GM23338 (cell line): ENCODE measurements around the gene OSBPL1A. TPM values are rescaled to one million over a fixed set of nuclear protein-coding genes. Genes with fewer than 3 reads are reported as not detected.

ENCODE experiments used
- ATAC-seq: fragments of 200-7000 bp; cut with Tn5 transposase; 3 replicates; pipeline ENCODE4 v1.9.1; 2020
- DNase-seq: peaks from one replicate; pipeline ENCODE4 v3.0.0-alpha.2; 2015; ENCODE audit warnings: low spot score
- H2AFZ ChIP-seq: fragments of 200-600 bp; sonication (generic); 2 replicates; pipeline ENCODE4 v1.8.0; 2016; ENCODE audit warnings: antibody characterized with exemption, mild to moderate bottlenecking, moderate library complexity
- H3F3A ChIP-seq: fragments of 200-600 bp; sonication (generic); replicated peaks from 2 replicates; pipeline ENCODE4 v1.8.0; 2017; ENCODE audit warnings: antibody characterized with exemption, mixed run types, low read depth
- H3K27ac ChIP-seq: fragments of 200-600 bp; sonication (generic); 2 replicates; pipeline ENCODE4 v1.6.1; 2016; ENCODE audit warnings: low read depth
- H3K27me3 ChIP-seq: fragments of 200-600 bp; sonication (generic); 2 replicates; pipeline ENCODE4 v1.8.0; 2016; ENCODE audit warnings: mild to moderate bottlenecking, mixed run types, moderate library complexity; ENCODE audit not compliant: insufficient read depth
- H3K36me3 ChIP-seq: fragments of 200-600 bp; sonication (generic); 2 replicates; pipeline ENCODE4 v1.8.0; 2016; ENCODE audit warnings: mild to moderate bottlenecking; ENCODE audit not compliant: insufficient read depth
- H3K4me1 ChIP-seq: fragments of 200-600 bp; sonication (generic); 2 replicates; pipeline ENCODE4 v1.8.0; 2016; ENCODE audit warnings: mild to moderate bottlenecking, moderate library complexity; ENCODE audit not compliant: insufficient read depth
- H3K4me2 ChIP-seq: fragments of 200-600 bp; sonication (generic); 2 replicates; pipeline ENCODE4 v1.7.1; 2017; ENCODE audit warnings: mixed run types
- H3K4me3 ChIP-seq: fragments of 200-600 bp; sonication (generic); 2 replicates; pipeline ENCODE4 v1.6.1; 2016; ENCODE audit warnings: mixed run types
- H3K79me2 ChIP-seq: fragments of 200-600 bp; sonication (generic); replicated peaks from 2 replicates; pipeline ENCODE4 v1.8.0; 2017; ENCODE audit warnings: mild to moderate bottlenecking; ENCODE audit not compliant: insufficient read depth
- H3K9me2 ChIP-seq: fragments of 200-600 bp; sonication (generic); 2 replicates; pipeline ENCODE4 v1.8.0; 2017; ENCODE audit not compliant: insufficient read depth
- H4K20me1 ChIP-seq: fragments of 200-600 bp; sonication (generic); replicated peaks from 2 replicates; pipeline ENCODE4 v1.8.0; 2017; ENCODE audit warnings: mild to moderate bottlenecking; ENCODE audit not compliant: insufficient read depth
- H3K27ac Mint-ChIP-seq: 2 replicates; pipeline ENCODE4 v1.8.0; 2020; ENCODE audit warnings: inconsistent platforms, mild to moderate bottlenecking, moderate library complexity, mixed read lengths
- H3K27me3 Mint-ChIP-seq: 3 replicates; pipeline ENCODE4 v1.8.0; 2022; ENCODE audit warnings: low read depth, mild to moderate bottlenecking, moderate library complexity, mixed read lengths, inconsistent platforms; ENCODE audit not compliant: insufficient read depth, poor library complexity
- H3K36me3 Mint-ChIP-seq: 3 replicates; pipeline ENCODE4 v1.8.0; 2021; ENCODE audit warnings: low read depth, mild to moderate bottlenecking, inconsistent platforms, moderate library complexity, mixed read lengths
- H3K4me1 Mint-ChIP-seq: 3 replicates; pipeline ENCODE4 v1.8.0; 2020; ENCODE audit warnings: mild to moderate bottlenecking, inconsistent platforms, mixed read lengths
- H3K4me3 Mint-ChIP-seq: 3 replicates; pipeline ENCODE4 v1.8.0; 2021; ENCODE audit warnings: moderate library complexity, mild to moderate bottlenecking, inconsistent platforms, mixed read lengths
- H3K9me3 Mint-ChIP-seq: 3 replicates; pipeline ENCODE4 v1.8.0; 2020; ENCODE audit warnings: moderate library complexity, mild to moderate bottlenecking, inconsistent platforms, mixed read lengths
- CREB1 ChIP-seq: fragments of 250-450 bp; sonication (Bioruptor Pico); IDR thresholded peaks from 2 replicates; pipeline ENCODE4 v1.5.0; 2020; ENCODE audit warnings: low read depth, mild to moderate bottlenecking, moderate library complexity
- EZH2 ChIP-seq: fragments of 200-600 bp; sonication (generic); IDR thresholded peaks from one replicate; pipeline ENCODE4 v1.8.0; 2017; ENCODE audit warnings: antibody characterized with exemption, mild to moderate bottlenecking, low read depth; ENCODE audit not compliant: unreplicated experiment
- EZH2phosphoT487 ChIP-seq: fragments of 200-600 bp; sonication (generic); IDR thresholded peaks from one replicate; pipeline ENCODE4 v1.8.1; 2018; ENCODE audit warnings: antibody characterized with exemption; ENCODE audit not compliant: unreplicated experiment
- POLR2AphosphoS5 ChIP-seq: IDR thresholded peaks from 2 replicates; pipeline ENCODE4 v1.6.1; 2016; ENCODE audit warnings: antibody characterized with exemption, low read depth
- STAT1 ChIP-seq: IDR thresholded peaks from one replicate; pipeline ENCODE4 v1.6.1; 2016; ENCODE audit warnings: antibody characterized with exemption; ENCODE audit not compliant: unreplicated experiment
- ZNF114 ChIP-seq: fragments of 250-450 bp; sonication (Bioruptor Pico); IDR thresholded peaks from 2 replicates; pipeline ENCODE4 v1.5.0; 2020; ENCODE audit warnings: mild to moderate bottlenecking, moderate library complexity
- ZNF331 ChIP-seq: fragments of 250-450 bp; sonication (Bioruptor Pico); IDR thresholded peaks from 2 replicates; pipeline ENCODE4 v1.5.0; 2020; ENCODE audit warnings: low read depth, mild to moderate bottlenecking, moderate library complexity
- polyA plus RNA-seq: library from polyadenylated mRNA; unstranded; fragments of >200 nt; fragmentation: Nextera tagmentation; extraction: Ambion mirVana; gene quantifications from 2 replicates; pipeline ENCODE4 v1.2.1, GENCODE V29; 2016
- total RNA-seq: library from RNA; depleted of rRNA; stranded (reverse); fragments of >200 nt; shearing (Covaris generic); gene quantifications from 2 replicates; pipeline ENCODE4 v1.2.3, GENCODE V29; 2014
- TF ChIP-seq, protein P1 (sequence below): IDR thresholded peaks from 2 replicates; pipeline ENCODE4 v1.6.1; 2016; ENCODE audit warnings: antibody characterized with exemption
- TF ChIP-seq, protein P2 (sequence below): fragments of 250-450 bp; sonication (Bioruptor Pico); IDR thresholded peaks from 2 replicates; pipeline ENCODE4 v1.5.0; 2020; ENCODE audit warnings: mild to moderate bottlenecking, moderate library complexity
- TF ChIP-seq, protein P3 (sequence below): IDR thresholded peaks from one replicate; pipeline ENCODE4 v1.6.1; 2018; ENCODE audit warnings: antibody characterized with exemption; ENCODE audit not compliant: unreplicated experiment

The OSBPL1A gene
- total and polyA plus RNA-seq, 2 experiments from 2014 or later: 55.6 to 71.4 TPM

DNA sequence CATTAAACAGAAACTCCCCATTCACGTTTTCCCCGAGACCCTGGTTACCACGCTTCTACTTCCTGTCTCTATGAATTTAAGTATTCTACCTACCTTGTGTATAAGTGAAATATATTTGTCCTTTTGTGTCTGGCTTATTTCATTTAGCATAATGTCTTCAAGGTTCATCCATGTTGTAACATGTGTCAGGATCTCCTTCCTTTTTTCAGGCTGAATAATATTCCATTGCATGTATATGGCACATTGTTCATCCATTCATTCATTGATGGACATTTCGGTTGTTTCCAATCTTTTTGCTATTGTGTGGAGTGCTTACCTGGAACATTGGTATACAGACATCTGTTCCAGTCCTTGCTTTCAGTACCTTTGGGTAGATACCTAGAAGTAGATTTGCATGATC lies 276.9 kb downstream of the OSBPL1A start:
- Mint-ChIP-seq H3K36me3 (peaks cover 19% of the 10 kb centered on the region), H3K27me3 (no peaks in the 10 kb centered on the region), H3K4me1 (no peaks in the 10 kb centered on the region), H3K27ac (no peak overlapping the region), H3K9me3 (no peaks in the 10 kb centered on the region), H3K4me3 (no peak overlapping the region)
- no peak overlapping the region for H3K4me2 ChIP-seq
- H3K36me3 ChIP-seq: peaks cover 50% of the 10 kb centered on the region
- H3K4me3 ChIP-seq: no peak overlapping the region
- H3K9me2 ChIP-seq: no peaks in the 10 kb centered on the region
- no peaks in the 10 kb centered on the region for H4K20me1 ChIP-seq
- peaks cover 3% of the 10 kb centered on the region; the same call in 1 of the 2 replicates for H3F3A ChIP-seq
- H3K27me3 ChIP-seq: no peaks in the 10 kb centered on the region
- DNase-seq (no peak), ATAC-seq (no peak)
- TF ChIP-seq, protein P1, sequence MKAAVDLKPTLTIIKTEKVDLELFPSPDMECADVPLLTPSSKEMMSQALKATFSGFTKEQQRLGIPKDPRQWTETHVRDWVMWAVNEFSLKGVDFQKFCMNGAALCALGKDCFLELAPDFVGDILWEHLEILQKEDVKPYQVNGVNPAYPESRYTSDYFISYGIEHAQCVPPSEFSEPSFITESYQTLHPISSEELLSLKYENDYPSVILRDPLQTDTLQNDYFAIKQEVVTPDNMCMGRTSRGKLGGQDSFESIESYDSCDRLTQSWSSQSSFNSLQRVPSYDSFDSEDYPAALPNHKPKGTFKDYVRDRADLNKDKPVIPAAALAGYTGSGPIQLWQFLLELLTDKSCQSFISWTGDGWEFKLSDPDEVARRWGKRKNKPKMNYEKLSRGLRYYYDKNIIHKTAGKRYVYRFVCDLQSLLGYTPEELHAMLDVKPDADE: no peak
- TF ChIP-seq ZNF331 (CRISPR knock-in tag) (no peak), ZNF114 (CRISPR knock-in tag) (no peak), STAT1 (no peak), EZH2 (no peak), EZH2phosphoT487 (no peak), CREB1 (no peak), POLR2AphosphoS5 (no peak)
- TF ChIP-seq, protein P2, sequence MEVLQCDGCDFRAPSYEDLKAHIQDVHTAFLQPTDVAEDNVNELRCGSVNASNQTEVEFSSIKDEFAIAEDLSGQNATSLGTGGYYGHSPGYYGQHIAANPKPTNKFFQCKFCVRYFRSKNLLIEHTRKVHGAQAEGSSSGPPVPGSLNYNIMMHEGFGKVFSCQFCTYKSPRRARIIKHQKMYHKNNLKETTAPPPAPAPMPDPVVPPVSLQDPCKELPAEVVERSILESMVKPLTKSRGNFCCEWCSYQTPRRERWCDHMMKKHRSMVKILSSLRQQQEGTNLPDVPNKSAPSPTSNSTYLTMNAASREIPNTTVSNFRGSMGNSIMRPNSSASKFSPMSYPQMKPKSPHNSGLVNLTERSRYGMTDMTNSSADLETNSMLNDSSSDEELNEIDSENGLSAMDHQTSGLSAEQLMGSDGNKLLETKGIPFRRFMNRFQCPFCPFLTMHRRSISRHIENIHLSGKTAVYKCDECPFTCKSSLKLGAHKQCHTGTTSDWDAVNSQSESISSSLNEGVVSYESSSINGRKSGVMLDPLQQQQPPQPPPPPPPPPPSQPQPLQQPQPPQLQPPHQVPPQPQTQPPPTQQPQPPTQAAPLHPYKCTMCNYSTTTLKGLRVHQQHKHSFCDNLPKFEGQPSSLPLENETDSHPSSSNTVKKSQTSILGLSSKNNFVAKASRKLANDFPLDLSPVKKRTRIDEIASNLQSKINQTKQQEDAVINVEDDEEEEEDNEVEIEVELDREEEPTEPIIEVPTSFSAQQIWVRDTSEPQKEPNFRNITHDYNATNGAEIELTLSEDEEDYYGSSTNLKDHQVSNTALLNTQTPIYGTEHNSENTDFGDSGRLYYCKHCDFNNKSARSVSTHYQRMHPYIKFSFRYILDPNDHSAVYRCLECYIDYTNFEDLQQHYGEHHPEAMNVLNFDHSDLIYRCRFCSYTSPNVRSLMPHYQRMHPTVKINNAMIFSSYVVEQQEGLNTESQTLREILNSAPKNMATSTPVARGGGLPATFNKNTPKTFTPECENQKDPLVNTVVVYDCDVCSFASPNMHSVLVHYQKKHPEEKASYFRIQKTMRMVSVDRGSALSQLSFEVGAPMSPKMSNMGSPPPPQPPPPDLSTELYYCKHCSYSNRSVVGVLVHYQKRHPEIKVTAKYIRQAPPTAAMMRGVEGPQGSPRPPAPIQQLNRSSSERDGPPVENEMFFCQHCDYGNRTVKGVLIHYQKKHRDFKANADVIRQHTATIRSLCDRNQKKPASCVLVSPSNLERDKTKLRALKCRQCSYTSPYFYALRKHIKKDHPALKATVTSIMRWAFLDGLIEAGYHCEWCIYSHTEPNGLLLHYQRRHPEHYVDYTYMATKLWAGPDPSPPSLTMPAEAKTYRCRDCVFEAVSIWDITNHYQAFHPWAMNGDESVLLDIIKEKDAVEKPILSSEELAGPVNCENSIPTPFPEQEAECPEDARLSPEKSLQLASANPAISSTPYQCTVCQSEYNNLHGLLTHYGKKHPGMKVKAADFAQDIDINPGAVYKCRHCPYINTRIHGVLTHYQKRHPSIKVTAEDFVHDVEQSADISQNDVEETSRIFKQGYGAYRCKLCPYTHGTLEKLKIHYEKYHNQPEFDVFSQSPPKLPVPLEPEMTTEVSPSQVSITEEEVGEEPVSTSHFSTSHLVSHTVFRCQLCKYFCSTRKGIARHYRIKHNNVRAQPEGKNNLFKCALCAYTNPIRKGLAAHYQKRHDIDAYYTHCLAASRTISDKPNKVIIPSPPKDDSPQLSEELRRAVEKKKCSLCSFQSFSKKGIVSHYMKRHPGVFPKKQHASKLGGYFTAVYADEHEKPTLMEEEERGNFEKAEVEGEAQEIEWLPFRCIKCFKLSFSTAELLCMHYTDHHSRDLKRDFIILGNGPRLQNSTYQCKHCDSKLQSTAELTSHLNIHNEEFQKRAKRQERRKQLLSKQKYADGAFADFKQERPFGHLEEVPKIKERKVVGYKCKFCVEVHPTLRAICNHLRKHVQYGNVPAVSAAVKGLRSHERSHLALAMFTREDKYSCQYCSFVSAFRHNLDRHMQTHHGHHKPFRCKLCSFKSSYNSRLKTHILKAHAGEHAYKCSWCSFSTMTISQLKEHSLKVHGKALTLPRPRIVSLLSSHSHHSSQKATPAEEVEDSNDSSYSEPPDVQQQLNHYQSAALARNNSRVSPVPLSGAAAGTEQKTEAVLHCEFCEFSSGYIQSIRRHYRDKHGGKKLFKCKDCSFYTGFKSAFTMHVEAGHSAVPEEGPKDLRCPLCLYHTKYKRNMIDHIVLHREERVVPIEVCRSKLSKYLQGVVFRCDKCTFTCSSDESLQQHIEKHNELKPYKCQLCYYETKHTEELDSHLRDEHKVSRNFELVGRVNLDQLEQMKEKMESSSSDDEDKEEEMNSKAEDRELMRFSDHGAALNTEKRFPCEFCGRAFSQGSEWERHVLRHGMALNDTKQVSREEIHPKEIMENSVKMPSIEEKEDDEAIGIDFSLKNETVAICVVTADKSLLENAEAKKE: no peak
- TF ChIP-seq, protein P3, sequence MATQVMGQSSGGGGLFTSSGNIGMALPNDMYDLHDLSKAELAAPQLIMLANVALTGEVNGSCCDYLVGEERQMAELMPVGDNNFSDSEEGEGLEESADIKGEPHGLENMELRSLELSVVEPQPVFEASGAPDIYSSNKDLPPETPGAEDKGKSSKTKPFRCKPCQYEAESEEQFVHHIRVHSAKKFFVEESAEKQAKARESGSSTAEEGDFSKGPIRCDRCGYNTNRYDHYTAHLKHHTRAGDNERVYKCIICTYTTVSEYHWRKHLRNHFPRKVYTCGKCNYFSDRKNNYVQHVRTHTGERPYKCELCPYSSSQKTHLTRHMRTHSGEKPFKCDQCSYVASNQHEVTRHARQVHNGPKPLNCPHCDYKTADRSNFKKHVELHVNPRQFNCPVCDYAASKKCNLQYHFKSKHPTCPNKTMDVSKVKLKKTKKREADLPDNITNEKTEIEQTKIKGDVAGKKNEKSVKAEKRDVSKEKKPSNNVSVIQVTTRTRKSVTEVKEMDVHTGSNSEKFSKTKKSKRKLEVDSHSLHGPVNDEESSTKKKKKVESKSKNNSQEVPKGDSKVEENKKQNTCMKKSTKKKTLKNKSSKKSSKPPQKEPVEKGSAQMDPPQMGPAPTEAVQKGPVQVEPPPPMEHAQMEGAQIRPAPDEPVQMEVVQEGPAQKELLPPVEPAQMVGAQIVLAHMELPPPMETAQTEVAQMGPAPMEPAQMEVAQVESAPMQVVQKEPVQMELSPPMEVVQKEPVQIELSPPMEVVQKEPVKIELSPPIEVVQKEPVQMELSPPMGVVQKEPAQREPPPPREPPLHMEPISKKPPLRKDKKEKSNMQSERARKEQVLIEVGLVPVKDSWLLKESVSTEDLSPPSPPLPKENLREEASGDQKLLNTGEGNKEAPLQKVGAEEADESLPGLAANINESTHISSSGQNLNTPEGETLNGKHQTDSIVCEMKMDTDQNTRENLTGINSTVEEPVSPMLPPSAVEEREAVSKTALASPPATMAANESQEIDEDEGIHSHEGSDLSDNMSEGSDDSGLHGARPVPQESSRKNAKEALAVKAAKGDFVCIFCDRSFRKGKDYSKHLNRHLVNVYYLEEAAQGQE: no peak
- no peak overlapping the region for H2AFZ ChIP-seq
- H3K27ac ChIP-seq: no peak overlapping the region
- peaks cover 3% of the 10 kb centered on the region; the same call in 1 of the 2 replicates for H3K79me2 ChIP-seq
- no peaks in the 10 kb centered on the region for H3K4me1 ChIP-seq
